ENCODE measurements around the gene SGMS1.

GRCh38 chr10:50510517-50511473, 113.0 kb downstream of the SGMS1 start:
- no peak for TF ChIP-seq CTCF (IDR thresholded peaks at IDR 0.05)
- no peak for TF ChIP-seq POLR2AphosphoS5 (IDR thresholded peaks at IDR 0.05)
- no peak for TF ChIP-seq POLR2A (IDR thresholded peaks at IDR 0.05)

All from prostate gland (tissue), 2 donors.